GM23338 (cell line): ENCODE data around the gene NDE1. TPM values are rescaled to one million over a fixed set of nuclear protein-coding genes. Genes with fewer than 3 reads are reported as not detected.

Source experiments
- ATAC-seq: fragments of 200-7000 bp; cut with Tn5 transposase; 3 replicates; pipeline ENCODE4 v1.9.1; 2020
- DNase-seq: peaks from one replicate; pipeline ENCODE4 v3.0.0-alpha.2; 2015; ENCODE audit warnings: low spot score
- H2AFZ ChIP-seq: fragments of 200-600 bp; sonication (generic); 2 replicates; pipeline ENCODE4 v1.8.0; 2016; ENCODE audit warnings: antibody characterized with exemption, mild to moderate bottlenecking, moderate library complexity
- H3F3A ChIP-seq: fragments of 200-600 bp; sonication (generic); replicated peaks from 2 replicates; pipeline ENCODE4 v1.8.0; 2017; ENCODE audit warnings: antibody characterized with exemption, mixed run types, low read depth
- H3K27ac ChIP-seq: fragments of 200-600 bp; sonication (generic); 2 replicates; pipeline ENCODE4 v1.6.1; 2016; ENCODE audit warnings: low read depth
- H3K27me3 ChIP-seq: fragments of 200-600 bp; sonication (generic); 2 replicates; pipeline ENCODE4 v1.8.0; 2016; ENCODE audit warnings: mild to moderate bottlenecking, mixed run types, moderate library complexity; ENCODE audit not compliant: insufficient read depth
- H3K36me3 ChIP-seq: fragments of 200-600 bp; sonication (generic); 2 replicates; pipeline ENCODE4 v1.8.0; 2016; ENCODE audit warnings: mild to moderate bottlenecking; ENCODE audit not compliant: insufficient read depth
- H3K4me1 ChIP-seq: fragments of 200-600 bp; sonication (generic); 2 replicates; pipeline ENCODE4 v1.8.0; 2016; ENCODE audit warnings: mild to moderate bottlenecking, moderate library complexity; ENCODE audit not compliant: insufficient read depth
- H3K4me2 ChIP-seq: fragments of 200-600 bp; sonication (generic); 2 replicates; pipeline ENCODE4 v1.7.1; 2017; ENCODE audit warnings: mixed run types
- H3K4me3 ChIP-seq: fragments of 200-600 bp; sonication (generic); 2 replicates; pipeline ENCODE4 v1.6.1; 2016; ENCODE audit warnings: mixed run types
- H3K79me2 ChIP-seq: fragments of 200-600 bp; sonication (generic); replicated peaks from 2 replicates; pipeline ENCODE4 v1.8.0; 2017; ENCODE audit warnings: mild to moderate bottlenecking; ENCODE audit not compliant: insufficient read depth
- H3K9me2 ChIP-seq: fragments of 200-600 bp; sonication (generic); 2 replicates; pipeline ENCODE4 v1.8.0; 2017; ENCODE audit not compliant: insufficient read depth
- H4K20me1 ChIP-seq: fragments of 200-600 bp; sonication (generic); replicated peaks from 2 replicates; pipeline ENCODE4 v1.8.0; 2017; ENCODE audit warnings: mild to moderate bottlenecking; ENCODE audit not compliant: insufficient read depth
- H3K27ac Mint-ChIP-seq: 2 replicates; pipeline ENCODE4 v1.8.0; 2020; ENCODE audit warnings: inconsistent platforms, mild to moderate bottlenecking, moderate library complexity, mixed read lengths
- H3K27me3 Mint-ChIP-seq: 3 replicates; pipeline ENCODE4 v1.8.0; 2022; ENCODE audit warnings: low read depth, mild to moderate bottlenecking, moderate library complexity, mixed read lengths, inconsistent platforms; ENCODE audit not compliant: insufficient read depth, poor library complexity
- H3K36me3 Mint-ChIP-seq: 3 replicates; pipeline ENCODE4 v1.8.0; 2021; ENCODE audit warnings: low read depth, mild to moderate bottlenecking, inconsistent platforms, moderate library complexity, mixed read lengths
- H3K4me1 Mint-ChIP-seq: 3 replicates; pipeline ENCODE4 v1.8.0; 2020; ENCODE audit warnings: mild to moderate bottlenecking, inconsistent platforms, mixed read lengths
- H3K4me3 Mint-ChIP-seq: 3 replicates; pipeline ENCODE4 v1.8.0; 2021; ENCODE audit warnings: moderate library complexity, mild to moderate bottlenecking, inconsistent platforms, mixed read lengths
- H3K9me3 Mint-ChIP-seq: 3 replicates; pipeline ENCODE4 v1.8.0; 2020; ENCODE audit warnings: moderate library complexity, mild to moderate bottlenecking, inconsistent platforms, mixed read lengths
- CREB1 ChIP-seq: fragments of 250-450 bp; sonication (Bioruptor Pico); IDR thresholded peaks from 2 replicates; pipeline ENCODE4 v1.5.0; 2020; ENCODE audit warnings: low read depth, mild to moderate bottlenecking, moderate library complexity
- CTCF ChIP-seq, 2 experiments: fragments of 200-600 bp in 1 of 2; sonication (generic) in 1 of 2; conservative IDR thresholded peaks; 2 replicates each; pipeline versions ENCODE4 v1.5.1 to v1.6.1; 2016 to 2017; ENCODE audit warnings: antibody characterized with exemption in 2 of 2, low read depth in 2 of 2, mild to moderate bottlenecking in 2 of 2, moderate library complexity in 1 of 2
- ETS1 ChIP-seq: IDR thresholded peaks from 2 replicates; pipeline ENCODE4 v1.6.1; 2016; ENCODE audit warnings: antibody characterized with exemption
- EZH2 ChIP-seq: fragments of 200-600 bp; sonication (generic); IDR thresholded peaks from one replicate; pipeline ENCODE4 v1.8.0; 2017; ENCODE audit warnings: antibody characterized with exemption, mild to moderate bottlenecking, low read depth; ENCODE audit not compliant: unreplicated experiment
- EZH2phosphoT487 ChIP-seq: fragments of 200-600 bp; sonication (generic); IDR thresholded peaks from one replicate; pipeline ENCODE4 v1.8.1; 2018; ENCODE audit warnings: antibody characterized with exemption; ENCODE audit not compliant: unreplicated experiment
- JUNB ChIP-seq: IDR thresholded peaks from one replicate; pipeline ENCODE4 v1.6.1; 2016; ENCODE audit warnings: antibody characterized with exemption; ENCODE audit not compliant: unreplicated experiment
- NANOG ChIP-seq: IDR thresholded peaks from 2 replicates; pipeline ENCODE4 v1.6.1; 2016; ENCODE audit warnings: antibody characterized with exemption, borderline replicate concordance
- POLR2AphosphoS5 ChIP-seq: IDR thresholded peaks from 2 replicates; pipeline ENCODE4 v1.6.1; 2016; ENCODE audit warnings: antibody characterized with exemption, low read depth
- STAT1 ChIP-seq: IDR thresholded peaks from one replicate; pipeline ENCODE4 v1.6.1; 2016; ENCODE audit warnings: antibody characterized with exemption; ENCODE audit not compliant: unreplicated experiment
- ZNF114 ChIP-seq: fragments of 250-450 bp; sonication (Bioruptor Pico); IDR thresholded peaks from 2 replicates; pipeline ENCODE4 v1.5.0; 2020; ENCODE audit warnings: mild to moderate bottlenecking, moderate library complexity
- ZNF331 ChIP-seq: fragments of 250-450 bp; sonication (Bioruptor Pico); IDR thresholded peaks from 2 replicates; pipeline ENCODE4 v1.5.0; 2020; ENCODE audit warnings: low read depth, mild to moderate bottlenecking, moderate library complexity
- polyA plus RNA-seq: library from polyadenylated mRNA; unstranded; fragments of >200 nt; fragmentation: Nextera tagmentation; extraction: Ambion mirVana; gene quantifications from 2 replicates; pipeline ENCODE4 v1.2.1, GENCODE V29; 2016
- total RNA-seq: library from RNA; depleted of rRNA; stranded (reverse); fragments of >200 nt; shearing (Covaris generic); gene quantifications from 2 replicates; pipeline ENCODE4 v1.2.3, GENCODE V29; 2014
- TF ChIP-seq, protein P1 (sequence below): IDR thresholded peaks from one replicate; pipeline ENCODE4 v1.6.1; 2018; ENCODE audit warnings: antibody characterized with exemption; ENCODE audit not compliant: unreplicated experiment
- TF ChIP-seq, protein P2 (sequence below): fragments of 250-450 bp; sonication (Bioruptor Pico); IDR thresholded peaks from 2 replicates; pipeline ENCODE4 v1.5.0; 2020; ENCODE audit warnings: mild to moderate bottlenecking, moderate library complexity

Gene NDE1
- total and polyA plus RNA-seq, 2 experiments from 2014 or later = 13.0 to 22.9 TPM

DNA sequence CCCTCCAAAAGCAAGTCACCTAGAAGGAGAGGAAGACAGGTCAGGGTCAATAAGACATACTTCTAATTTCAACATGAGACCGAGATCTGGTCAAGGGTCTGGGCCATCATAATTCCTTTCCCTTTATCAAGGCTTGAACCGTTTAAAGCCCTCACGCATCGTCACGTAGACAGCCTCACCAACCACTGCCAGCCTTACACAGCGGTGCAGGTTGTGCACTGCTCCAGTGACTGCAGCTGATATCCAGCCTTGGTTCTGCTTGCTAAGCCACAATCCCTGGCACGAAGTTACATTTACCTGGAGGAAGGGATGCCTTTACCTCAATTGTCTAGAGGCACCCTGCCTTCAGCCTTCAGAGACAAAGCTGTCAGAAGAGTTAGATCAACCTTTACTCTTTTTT, 121.6 kb downstream of the NDE1 start:
- Histone ChIP-seq H3K79me2 (no peaks in the 10 kb centered on the region), H3K27me3 (no peaks in the 10 kb centered on the region), H4K20me1 (no peaks in the 10 kb centered on the region), H3K36me3 (no peaks in the 10 kb centered on the region), H3F3A (no peaks in the 10 kb centered on the region), H3K27ac (no peak overlapping the region), H3K4me1 (no peaks in the 10 kb centered on the region), H3K4me2 (no peak overlapping the region), H3K4me3 (no peak overlapping the region), H3K9me2 (no peaks in the 10 kb centered on the region), H2AFZ (no peak overlapping the region)
- Mint-ChIP-seq H3K27me3 (peaks cover 5% of the 10 kb centered on the region), H3K27ac (no peak overlapping the region), H3K36me3 (no peaks in the 10 kb centered on the region), H3K9me3 (no peaks in the 10 kb centered on the region), H3K4me3 (no peak overlapping the region), H3K4me1 (no peaks in the 10 kb centered on the region)
- no peak for DNase-seq
- no peak for ATAC-seq
- TF ChIP-seq EZH2phosphoT487 (no peak), EZH2 (no peak), ZNF331 (CRISPR knock-in tag) (no peak), ETS1 (no peak), ZNF114 (no peak), CREB1 (CRISPR knock-in tag) (no peak), CTCF (conservative IDR thresholded peaks at IDR 0.05; ENCODE audit: low read depth in 2 of 2) (no peak), NANOG (no peak), STAT1 (no peak), JUNB (no peak), POLR2AphosphoS5 (no peak)
- TF ChIP-seq, protein P1, sequence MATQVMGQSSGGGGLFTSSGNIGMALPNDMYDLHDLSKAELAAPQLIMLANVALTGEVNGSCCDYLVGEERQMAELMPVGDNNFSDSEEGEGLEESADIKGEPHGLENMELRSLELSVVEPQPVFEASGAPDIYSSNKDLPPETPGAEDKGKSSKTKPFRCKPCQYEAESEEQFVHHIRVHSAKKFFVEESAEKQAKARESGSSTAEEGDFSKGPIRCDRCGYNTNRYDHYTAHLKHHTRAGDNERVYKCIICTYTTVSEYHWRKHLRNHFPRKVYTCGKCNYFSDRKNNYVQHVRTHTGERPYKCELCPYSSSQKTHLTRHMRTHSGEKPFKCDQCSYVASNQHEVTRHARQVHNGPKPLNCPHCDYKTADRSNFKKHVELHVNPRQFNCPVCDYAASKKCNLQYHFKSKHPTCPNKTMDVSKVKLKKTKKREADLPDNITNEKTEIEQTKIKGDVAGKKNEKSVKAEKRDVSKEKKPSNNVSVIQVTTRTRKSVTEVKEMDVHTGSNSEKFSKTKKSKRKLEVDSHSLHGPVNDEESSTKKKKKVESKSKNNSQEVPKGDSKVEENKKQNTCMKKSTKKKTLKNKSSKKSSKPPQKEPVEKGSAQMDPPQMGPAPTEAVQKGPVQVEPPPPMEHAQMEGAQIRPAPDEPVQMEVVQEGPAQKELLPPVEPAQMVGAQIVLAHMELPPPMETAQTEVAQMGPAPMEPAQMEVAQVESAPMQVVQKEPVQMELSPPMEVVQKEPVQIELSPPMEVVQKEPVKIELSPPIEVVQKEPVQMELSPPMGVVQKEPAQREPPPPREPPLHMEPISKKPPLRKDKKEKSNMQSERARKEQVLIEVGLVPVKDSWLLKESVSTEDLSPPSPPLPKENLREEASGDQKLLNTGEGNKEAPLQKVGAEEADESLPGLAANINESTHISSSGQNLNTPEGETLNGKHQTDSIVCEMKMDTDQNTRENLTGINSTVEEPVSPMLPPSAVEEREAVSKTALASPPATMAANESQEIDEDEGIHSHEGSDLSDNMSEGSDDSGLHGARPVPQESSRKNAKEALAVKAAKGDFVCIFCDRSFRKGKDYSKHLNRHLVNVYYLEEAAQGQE = no peak
- TF ChIP-seq, protein P2, sequence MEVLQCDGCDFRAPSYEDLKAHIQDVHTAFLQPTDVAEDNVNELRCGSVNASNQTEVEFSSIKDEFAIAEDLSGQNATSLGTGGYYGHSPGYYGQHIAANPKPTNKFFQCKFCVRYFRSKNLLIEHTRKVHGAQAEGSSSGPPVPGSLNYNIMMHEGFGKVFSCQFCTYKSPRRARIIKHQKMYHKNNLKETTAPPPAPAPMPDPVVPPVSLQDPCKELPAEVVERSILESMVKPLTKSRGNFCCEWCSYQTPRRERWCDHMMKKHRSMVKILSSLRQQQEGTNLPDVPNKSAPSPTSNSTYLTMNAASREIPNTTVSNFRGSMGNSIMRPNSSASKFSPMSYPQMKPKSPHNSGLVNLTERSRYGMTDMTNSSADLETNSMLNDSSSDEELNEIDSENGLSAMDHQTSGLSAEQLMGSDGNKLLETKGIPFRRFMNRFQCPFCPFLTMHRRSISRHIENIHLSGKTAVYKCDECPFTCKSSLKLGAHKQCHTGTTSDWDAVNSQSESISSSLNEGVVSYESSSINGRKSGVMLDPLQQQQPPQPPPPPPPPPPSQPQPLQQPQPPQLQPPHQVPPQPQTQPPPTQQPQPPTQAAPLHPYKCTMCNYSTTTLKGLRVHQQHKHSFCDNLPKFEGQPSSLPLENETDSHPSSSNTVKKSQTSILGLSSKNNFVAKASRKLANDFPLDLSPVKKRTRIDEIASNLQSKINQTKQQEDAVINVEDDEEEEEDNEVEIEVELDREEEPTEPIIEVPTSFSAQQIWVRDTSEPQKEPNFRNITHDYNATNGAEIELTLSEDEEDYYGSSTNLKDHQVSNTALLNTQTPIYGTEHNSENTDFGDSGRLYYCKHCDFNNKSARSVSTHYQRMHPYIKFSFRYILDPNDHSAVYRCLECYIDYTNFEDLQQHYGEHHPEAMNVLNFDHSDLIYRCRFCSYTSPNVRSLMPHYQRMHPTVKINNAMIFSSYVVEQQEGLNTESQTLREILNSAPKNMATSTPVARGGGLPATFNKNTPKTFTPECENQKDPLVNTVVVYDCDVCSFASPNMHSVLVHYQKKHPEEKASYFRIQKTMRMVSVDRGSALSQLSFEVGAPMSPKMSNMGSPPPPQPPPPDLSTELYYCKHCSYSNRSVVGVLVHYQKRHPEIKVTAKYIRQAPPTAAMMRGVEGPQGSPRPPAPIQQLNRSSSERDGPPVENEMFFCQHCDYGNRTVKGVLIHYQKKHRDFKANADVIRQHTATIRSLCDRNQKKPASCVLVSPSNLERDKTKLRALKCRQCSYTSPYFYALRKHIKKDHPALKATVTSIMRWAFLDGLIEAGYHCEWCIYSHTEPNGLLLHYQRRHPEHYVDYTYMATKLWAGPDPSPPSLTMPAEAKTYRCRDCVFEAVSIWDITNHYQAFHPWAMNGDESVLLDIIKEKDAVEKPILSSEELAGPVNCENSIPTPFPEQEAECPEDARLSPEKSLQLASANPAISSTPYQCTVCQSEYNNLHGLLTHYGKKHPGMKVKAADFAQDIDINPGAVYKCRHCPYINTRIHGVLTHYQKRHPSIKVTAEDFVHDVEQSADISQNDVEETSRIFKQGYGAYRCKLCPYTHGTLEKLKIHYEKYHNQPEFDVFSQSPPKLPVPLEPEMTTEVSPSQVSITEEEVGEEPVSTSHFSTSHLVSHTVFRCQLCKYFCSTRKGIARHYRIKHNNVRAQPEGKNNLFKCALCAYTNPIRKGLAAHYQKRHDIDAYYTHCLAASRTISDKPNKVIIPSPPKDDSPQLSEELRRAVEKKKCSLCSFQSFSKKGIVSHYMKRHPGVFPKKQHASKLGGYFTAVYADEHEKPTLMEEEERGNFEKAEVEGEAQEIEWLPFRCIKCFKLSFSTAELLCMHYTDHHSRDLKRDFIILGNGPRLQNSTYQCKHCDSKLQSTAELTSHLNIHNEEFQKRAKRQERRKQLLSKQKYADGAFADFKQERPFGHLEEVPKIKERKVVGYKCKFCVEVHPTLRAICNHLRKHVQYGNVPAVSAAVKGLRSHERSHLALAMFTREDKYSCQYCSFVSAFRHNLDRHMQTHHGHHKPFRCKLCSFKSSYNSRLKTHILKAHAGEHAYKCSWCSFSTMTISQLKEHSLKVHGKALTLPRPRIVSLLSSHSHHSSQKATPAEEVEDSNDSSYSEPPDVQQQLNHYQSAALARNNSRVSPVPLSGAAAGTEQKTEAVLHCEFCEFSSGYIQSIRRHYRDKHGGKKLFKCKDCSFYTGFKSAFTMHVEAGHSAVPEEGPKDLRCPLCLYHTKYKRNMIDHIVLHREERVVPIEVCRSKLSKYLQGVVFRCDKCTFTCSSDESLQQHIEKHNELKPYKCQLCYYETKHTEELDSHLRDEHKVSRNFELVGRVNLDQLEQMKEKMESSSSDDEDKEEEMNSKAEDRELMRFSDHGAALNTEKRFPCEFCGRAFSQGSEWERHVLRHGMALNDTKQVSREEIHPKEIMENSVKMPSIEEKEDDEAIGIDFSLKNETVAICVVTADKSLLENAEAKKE (CRISPR knock-in tag) = no peak
